Choroid plexus epithelial cell (primary cell): ENCODE data around the gene ASPN.

ENCODE experiments used
- DNase-seq: peaks from one replicate; pipeline ENCODE4 v3.0.0-alpha.2; 2010; ENCODE audit warnings: low read depth
- H3K4me3 ChIP-seq: 2 replicates; pipeline ENCODE4 v1.5.1; 2011; ENCODE audit warnings: low read depth, mild to moderate bottlenecking, control low read depth, low read length, moderate library complexity
- TF ChIP-seq, protein P1 (sequence below): conservative IDR thresholded peaks from 2 replicates; pipeline ENCODE4 v1.5.1; 2011; ENCODE audit warnings: low read depth, mild to moderate bottlenecking, control low read depth, inconsistent platforms, low read length, moderate library complexity

Gene ASPN

DNA sequence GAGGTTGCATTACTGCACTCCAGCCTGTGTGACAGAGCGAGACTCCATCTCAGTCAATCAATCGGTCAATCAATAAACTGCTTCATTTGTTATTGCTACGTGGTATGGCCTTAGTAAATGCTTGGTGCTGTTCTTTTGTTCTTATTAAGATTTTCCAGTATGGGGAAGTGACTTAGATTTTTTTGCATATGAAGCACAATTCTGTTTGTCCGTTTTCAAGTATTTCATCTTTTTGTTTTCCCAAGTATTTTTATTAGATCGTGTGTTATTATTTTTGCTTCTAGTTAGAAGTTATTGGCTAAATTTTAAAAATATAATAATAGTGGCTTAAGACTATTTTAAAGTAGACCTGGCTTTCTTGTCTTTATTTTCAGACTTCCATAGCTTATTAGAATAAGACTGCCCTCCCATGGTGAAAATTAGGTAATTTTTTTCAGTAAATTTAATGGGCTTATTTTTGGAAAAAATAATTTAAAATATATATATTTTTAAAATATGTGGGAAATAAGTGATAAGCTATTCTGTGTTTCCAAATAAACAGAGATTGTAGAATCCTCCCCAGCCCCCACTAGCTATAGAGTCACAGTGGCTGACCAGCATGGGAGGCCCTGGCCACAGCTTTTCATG lies 43.3 kb downstream of the ASPN start:
- TF ChIP-seq, protein P1, sequence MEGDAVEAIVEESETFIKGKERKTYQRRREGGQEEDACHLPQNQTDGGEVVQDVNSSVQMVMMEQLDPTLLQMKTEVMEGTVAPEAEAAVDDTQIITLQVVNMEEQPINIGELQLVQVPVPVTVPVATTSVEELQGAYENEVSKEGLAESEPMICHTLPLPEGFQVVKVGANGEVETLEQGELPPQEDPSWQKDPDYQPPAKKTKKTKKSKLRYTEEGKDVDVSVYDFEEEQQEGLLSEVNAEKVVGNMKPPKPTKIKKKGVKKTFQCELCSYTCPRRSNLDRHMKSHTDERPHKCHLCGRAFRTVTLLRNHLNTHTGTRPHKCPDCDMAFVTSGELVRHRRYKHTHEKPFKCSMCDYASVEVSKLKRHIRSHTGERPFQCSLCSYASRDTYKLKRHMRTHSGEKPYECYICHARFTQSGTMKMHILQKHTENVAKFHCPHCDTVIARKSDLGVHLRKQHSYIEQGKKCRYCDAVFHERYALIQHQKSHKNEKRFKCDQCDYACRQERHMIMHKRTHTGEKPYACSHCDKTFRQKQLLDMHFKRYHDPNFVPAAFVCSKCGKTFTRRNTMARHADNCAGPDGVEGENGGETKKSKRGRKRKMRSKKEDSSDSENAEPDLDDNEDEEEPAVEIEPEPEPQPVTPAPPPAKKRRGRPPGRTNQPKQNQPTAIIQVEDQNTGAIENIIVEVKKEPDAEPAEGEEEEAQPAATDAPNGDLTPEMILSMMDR, result no peak
- peak; percentile 63 for DNase-seq

DNA sequence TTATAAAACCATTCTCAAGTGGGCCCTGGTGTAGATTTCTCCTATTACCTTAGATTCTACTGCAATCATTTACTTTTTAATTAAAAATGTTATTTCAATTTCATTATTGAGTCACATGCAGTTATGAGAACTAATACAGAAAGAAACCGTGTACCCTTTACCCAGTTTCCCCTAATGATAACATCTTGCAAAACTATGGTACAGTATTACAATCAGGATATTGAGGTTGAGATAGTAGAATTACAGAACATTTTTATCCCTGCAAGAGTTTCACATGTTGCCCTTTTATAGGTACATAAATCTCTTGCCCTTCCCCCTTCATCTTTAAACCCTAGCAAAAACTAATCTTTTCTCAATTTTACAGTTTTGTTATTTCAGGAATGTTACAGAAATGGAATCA lies 47.0 kb downstream of the ASPN start:
- TF ChIP-seq, protein P1, result no peak
- no peak overlapping the region for H3K4me3 ChIP-seq
- no peak for DNase-seq

More for the DNA sequence above, 43.3 kb downstream of the ASPN start:
- H3K4me3 ChIP-seq, result no peak overlapping the region

DNA sequence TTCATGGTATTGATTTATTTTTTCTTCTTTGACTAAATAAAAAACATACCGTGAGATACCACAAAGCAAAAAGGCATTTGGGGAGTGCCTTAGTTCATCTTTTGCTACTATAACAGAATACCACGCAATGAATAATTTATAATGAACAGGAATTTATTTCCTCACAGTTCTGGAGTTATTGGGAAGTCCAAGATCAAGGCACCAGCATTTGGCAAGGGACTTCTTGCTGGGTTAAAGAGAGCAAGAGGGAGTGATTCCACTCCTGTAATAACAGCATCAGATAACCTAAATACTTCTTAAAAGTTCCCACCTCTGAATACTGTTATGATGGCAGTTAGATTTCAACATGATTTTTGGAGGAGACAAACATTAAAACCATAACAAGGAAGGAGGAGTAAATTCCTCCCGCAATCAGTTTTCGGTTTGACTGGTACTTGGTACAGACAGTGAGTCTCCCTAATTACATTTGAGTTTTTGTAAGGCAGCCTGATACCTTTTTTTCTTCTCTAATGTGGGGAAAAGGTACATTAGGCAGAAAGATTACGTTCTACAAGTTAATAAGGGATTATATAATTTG lies 49.2 kb downstream of the ASPN start:
- H3K4me3 ChIP-seq, result no peak overlapping the region
- TF ChIP-seq, protein P1, result no peak
- no peak for DNase-seq

DNA sequence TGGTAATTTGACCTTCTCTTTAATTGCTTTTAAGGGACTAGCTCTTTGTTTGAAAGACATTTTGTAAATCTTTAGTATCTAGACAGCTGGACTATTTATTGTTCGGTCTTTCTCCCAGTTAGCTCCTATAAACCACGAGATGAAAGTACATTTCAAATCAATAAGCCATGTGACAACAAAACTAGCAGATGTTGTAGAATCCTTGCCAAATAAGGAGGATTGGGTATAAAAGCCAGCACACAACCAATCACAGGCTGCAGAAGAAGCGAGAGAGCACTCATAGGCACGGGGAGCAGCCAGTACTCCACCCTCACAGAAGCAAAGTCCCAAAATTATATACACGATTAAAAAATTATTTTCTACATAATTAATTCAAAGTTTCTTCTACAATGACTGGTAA lies 50.0 kb downstream of the ASPN start:
- no peak overlapping the region for H3K4me3 ChIP-seq
- no peak for DNase-seq
- TF ChIP-seq, protein P1, result no peak

DNA sequence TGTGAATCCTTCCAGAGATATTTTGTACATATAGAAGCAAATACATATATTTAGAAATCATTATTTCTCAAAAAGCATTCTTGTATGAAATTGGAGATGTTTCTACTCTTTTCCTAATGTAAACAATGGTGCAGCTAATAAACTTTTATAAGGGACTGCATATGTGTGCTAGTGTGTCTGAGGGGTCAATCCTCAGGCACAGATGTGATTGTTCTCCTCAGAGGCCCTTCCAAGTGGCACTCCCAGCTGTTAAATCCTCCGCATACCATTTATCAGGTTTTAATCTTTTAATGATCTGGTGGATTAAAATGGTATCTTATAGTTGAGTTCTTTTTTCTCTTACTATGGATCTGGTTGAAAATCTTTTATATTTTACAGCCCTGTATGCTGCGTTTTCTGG lies 52.5 kb downstream of the ASPN start:
- TF ChIP-seq, protein P1, result no peak
- DNase-seq, result no peak
- H3K4me3 ChIP-seq, result no peak overlapping the region

DNA sequence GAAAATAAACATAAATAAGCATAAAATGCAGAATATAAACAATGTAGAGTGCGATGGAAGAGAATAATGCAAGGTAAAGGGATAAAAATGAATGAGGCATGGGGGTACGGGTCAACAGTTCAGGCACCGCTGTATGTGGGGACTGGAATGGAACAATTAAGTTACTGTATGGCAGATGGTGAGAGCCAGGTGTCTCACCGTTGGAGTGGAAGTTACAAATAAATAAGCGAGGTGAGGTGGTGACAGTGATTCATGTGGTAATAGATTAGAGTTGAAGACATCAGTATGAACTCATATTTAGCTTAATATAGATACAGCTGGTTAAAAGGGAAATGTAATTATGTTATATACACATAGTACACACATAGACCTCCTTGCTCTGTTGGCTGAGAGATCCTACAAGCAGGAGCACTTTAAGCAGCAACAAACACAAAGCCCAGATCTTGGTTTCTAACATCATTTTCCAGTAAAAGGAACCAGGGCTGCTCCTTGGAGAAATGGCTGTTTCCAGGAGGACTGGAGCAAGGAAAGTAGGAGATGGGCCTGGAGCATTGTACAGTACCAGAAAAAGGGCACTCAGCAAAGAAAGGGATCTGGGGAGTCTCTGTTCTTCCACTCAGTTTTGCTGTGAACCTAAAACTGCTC lies 55.7 kb downstream of the ASPN start:
- DNase-seq, result no peak
- TF ChIP-seq, protein P1, result no peak
- H3K4me3 ChIP-seq, result no peak overlapping the region
